Activated T-cell treated with anti-CD3 and anti-CD28 coated beads, Interleukin-2, amount 50 U/mL, for 24 hours (primary cell): ENCODE data around the gene SLC6A5.

ENCODE experiments used
- DNase-seq: peaks from one replicate; pipeline ENCODE4 v3.0.0-alpha.2; 2020
- H3K27ac Mint-ChIP-seq: 2 replicates; pipeline ENCODE4 v1.8.0; 2020; ENCODE audit warnings: mild to moderate bottlenecking, mixed read lengths
- H3K27me3 Mint-ChIP-seq: 2 replicates; pipeline ENCODE4 v1.8.0; 2020; ENCODE audit warnings: mixed read lengths
- H3K36me3 Mint-ChIP-seq: 2 replicates; pipeline ENCODE4 v1.8.0; 2020; ENCODE audit warnings: low read depth, mixed read lengths
- H3K4me1 Mint-ChIP-seq: 2 replicates; pipeline ENCODE4 v1.8.0; 2020; ENCODE audit warnings: low read depth, mixed read lengths
- H3K4me3 Mint-ChIP-seq: 2 replicates; pipeline ENCODE4 v1.8.0; 2020; ENCODE audit warnings: mild to moderate bottlenecking, moderate library complexity, mixed read lengths
- H3K9me3 Mint-ChIP-seq: 2 replicates; pipeline ENCODE4 v1.8.0; 2020; ENCODE audit warnings: mixed read lengths

SLC6A5 gene

DNA sequence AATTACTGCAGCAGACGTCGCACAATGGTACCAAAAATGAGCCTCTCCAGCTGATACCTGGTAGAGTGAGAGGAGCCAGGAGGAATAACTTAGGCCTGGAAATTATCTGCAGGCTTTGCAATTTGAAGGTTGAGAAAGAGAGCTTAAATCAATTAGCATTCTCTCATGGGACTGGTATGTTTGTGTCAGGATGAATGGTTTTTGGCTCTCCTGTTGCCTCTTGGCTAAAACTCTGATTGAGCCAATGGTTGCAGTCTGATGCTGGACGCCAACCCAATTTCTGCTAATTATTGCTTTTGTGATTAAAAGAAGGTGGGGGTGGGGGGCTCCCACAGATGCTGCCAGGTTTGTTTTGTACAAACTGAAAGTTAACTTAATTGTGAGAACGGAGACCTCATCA, 57.5 kb downstream of the SLC6A5 start:
- no peak for DNase-seq
- H3K27me3 Mint-ChIP-seq, result peaks cover 18% of the 10 kb centered on the region
- no peaks in the 10 kb centered on the region for H3K36me3 Mint-ChIP-seq
- H3K4me1 Mint-ChIP-seq, result no peaks in the 10 kb centered on the region
- no peak overlapping the region for H3K4me3 Mint-ChIP-seq
- H3K27ac Mint-ChIP-seq, result no peak overlapping the region
- H3K9me3 Mint-ChIP-seq, result peaks cover 2% of the 10 kb centered on the region

DNA sequence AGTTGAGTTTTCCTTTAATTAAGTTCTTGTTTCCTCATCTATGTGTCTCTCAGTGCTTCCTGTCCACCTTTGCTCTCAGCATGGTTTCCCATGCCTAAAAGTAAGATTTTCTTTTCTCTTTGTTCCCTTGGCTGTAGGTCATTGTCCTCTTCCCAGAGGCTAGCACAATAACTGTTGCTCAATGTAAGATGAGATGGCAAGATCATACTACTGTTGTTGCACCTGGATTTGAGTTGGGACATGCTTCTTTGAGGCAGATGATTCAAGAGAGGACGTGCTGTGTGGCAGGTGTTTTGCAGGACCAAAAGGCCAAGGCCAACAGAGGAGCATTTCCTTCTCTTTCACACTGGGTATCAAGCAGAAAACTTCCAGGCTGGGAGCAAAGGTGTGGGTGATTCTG, 58.7 kb downstream of the SLC6A5 start:
- Mint-ChIP-seq H3K27ac (no peak overlapping the region), H3K9me3 (peaks cover 11% of the 10 kb centered on the region), H3K36me3 (no peaks in the 10 kb centered on the region), H3K4me3 (no peak overlapping the region), H3K4me1 (no peaks in the 10 kb centered on the region), H3K27me3 (peaks cover 18% of the 10 kb centered on the region)
- DNase-seq, result no peak

- H3K36me3 Mint-ChIP-seq, result no peaks in the 10 kb centered on the region
- H3K27me3 Mint-ChIP-seq, result peaks cover 27% of the 10 kb centered on the region
- no peaks in the 10 kb centered on the region for H3K4me1 Mint-ChIP-seq
- no peak overlapping the region for H3K4me3 Mint-ChIP-seq
- H3K27ac Mint-ChIP-seq, result no peak overlapping the region
- DNase-seq, result no peak
- peaks cover 11% of the 10 kb centered on the region for H3K9me3 Mint-ChIP-seq
These were observed 62.0 kb downstream of the SLC6A5 start for GRCh38 chr11:20661445-20661844.

DNA sequence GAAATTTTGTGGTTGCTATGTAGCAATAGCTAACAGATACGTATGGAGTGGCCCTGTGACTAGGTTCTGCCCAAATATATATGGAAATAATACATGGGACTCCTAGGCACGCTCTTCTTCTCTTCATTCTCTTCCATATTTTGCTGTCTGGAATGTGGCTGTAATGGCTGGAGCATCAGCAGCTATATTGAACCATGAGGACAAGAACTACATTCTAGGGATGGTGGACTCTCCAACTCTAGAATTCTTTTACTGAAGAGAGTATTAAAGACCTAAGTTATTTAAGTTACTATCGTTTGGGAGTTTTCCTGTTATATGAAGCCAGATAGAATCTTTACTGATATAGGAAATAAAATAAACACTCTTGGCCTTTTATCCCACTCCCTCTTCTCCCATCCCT, 62.4 kb downstream of the SLC6A5 start:
- Mint-ChIP-seq H3K36me3 (no peaks in the 10 kb centered on the region), H3K27me3 (peaks cover 27% of the 10 kb centered on the region), H3K9me3 (peaks cover 11% of the 10 kb centered on the region), H3K4me1 (no peaks in the 10 kb centered on the region), H3K27ac (no peak overlapping the region), H3K4me3 (no peak overlapping the region)
- DNase-seq, result no peak

GRCh38 chr11:20668131-20668809, 68.9 kb downstream of the SLC6A5 start:
- H3K27ac Mint-ChIP-seq, result no peak overlapping the region
- peaks cover 12% of the 10 kb centered on the region for H3K4me1 Mint-ChIP-seq
- no peaks in the 10 kb centered on the region for H3K36me3 Mint-ChIP-seq
- H3K4me3 Mint-ChIP-seq, result no peak overlapping the region
- DNase-seq, result no peak
- peaks cover 76% of the 10 kb centered on the region for H3K27me3 Mint-ChIP-seq
- H3K9me3 Mint-ChIP-seq, result no peaks in the 10 kb centered on the region

- no peaks in the 10 kb centered on the region for H3K9me3 Mint-ChIP-seq
- DNase-seq, result no peak
- no peaks in the 10 kb centered on the region for H3K36me3 Mint-ChIP-seq
- H3K27ac Mint-ChIP-seq, result no peak within 1 kb of the TSS
- H3K27me3 Mint-ChIP-seq, result peaks cover 85% of the 10 kb centered on the region
- H3K4me1 Mint-ChIP-seq, result peaks cover 12% of the 10 kb centered on the region
- H3K4me3 Mint-ChIP-seq, result no peak within 1 kb of the TSS
These were observed 69.7 kb downstream of the SLC6A5 start, which contains the start of gene NELL1 for GRCh38 chr11:20668844-20669819. Gene NELL1, plus strand, starts transcription at chr11:20669586.

DNA sequence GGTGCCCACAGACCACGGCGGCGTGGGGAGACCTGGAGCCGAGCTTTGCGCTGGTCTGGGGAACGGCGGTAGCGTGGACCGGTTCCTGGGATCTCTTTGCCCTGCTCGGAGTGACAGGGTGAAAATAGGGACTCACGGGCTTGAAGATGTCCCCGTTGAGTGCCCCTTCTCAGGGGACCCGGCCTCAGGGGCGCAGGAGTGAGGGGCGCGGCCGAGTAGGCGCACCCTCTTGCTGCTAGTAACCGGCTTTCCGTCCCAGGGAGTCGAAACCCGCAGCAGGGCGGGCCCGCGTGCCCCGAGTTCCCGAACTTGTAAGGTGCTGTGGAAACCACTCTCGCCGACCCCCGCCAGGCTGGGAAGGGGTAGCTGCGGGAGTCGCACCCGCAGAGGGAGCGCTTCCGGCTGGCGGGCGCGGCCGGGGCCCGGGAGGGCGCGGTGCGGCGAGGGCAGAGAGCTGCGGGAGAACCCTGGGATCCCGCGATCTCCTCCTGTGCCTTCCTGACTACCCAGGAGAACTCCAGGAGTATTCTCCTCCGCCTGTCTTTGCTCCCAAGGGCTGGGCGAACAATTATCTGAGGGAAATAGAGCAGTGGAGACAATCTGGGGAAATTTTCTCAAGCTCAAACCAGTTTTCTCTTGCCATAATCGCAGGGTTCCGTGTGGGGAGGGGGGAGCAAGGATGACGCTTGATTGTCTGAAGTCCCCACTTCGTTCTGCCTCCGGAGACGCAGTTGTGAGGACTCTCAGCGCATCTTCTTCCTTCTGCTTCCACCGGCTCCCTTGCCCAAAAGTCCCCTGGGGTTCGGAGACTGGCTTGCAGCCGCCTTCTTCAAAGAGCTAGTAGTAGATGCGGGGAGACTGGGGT, 70.6 kb downstream of the SLC6A5 start:
- Mint-ChIP-seq H3K9me3 (no peaks in the 10 kb centered on the region), H3K27me3 (peaks cover 88% of the 10 kb centered on the region), H3K36me3 (no peaks in the 10 kb centered on the region), H3K27ac (no peak overlapping the region), H3K4me1 (peaks cover 12% of the 10 kb centered on the region), H3K4me3 (no peak overlapping the region)
- DNase-seq, result no peak

DNA sequence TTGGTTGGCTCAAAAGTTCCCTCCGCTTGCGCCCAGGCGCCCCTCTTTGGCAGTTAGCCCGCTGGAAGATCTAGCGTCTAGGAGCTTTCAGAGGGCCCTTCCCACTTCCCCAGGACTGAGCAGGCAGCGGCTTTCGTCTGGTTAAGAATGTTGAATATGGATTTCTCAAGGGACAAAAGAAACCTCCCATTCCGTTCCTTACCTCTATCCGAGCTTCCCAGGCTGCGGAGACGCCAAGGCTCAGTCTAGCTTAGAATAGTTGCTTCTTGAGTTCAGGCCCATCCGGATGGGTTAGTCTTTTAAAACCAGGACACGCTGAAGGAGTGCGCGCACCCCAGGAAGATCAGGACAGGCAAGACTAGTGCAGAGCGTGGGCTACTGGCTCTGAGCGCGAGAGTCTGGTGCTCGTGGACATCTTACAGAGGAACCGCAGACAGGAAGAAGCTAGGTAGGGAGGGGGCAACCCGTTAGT, 71.6 kb downstream of the SLC6A5 start:
- Mint-ChIP-seq H3K27ac (no peak overlapping the region), H3K4me1 (peaks cover 12% of the 10 kb centered on the region), H3K36me3 (no peaks in the 10 kb centered on the region), H3K4me3 (no peak overlapping the region), H3K27me3 (peaks cover 89% of the 10 kb centered on the region), H3K9me3 (no peaks in the 10 kb centered on the region)
- DNase-seq, result no peak

- peaks cover 82% of the 10 kb centered on the region for H3K27me3 Mint-ChIP-seq
- no peak for DNase-seq
- H3K4me3 Mint-ChIP-seq, result no peak overlapping the region
- no peaks in the 10 kb centered on the region for H3K9me3 Mint-ChIP-seq
- no peaks in the 10 kb centered on the region for H3K36me3 Mint-ChIP-seq
- H3K27ac Mint-ChIP-seq, result no peak overlapping the region
- peaks cover 12% of the 10 kb centered on the region for H3K4me1 Mint-ChIP-seq
These were observed 72.6 kb downstream of the SLC6A5 start for GRCh38 chr11:20671856-20672546.

GRCh38 chr11:20672575-20672974, 73.2 kb downstream of the SLC6A5 start:
- Mint-ChIP-seq H3K36me3 (no peaks in the 10 kb centered on the region), H3K27me3 (peaks cover 77% of the 10 kb centered on the region), H3K27ac (no peak overlapping the region)

GRCh38 chr11:20676658-20677057, 77.2 kb downstream of the SLC6A5 start:
- no peaks in the 10 kb centered on the region for H3K4me1 Mint-ChIP-seq
- H3K27me3 Mint-ChIP-seq, result peaks cover 40% of the 10 kb centered on the region
- H3K27ac Mint-ChIP-seq, result no peak overlapping the region
- H3K36me3 Mint-ChIP-seq, result no peaks in the 10 kb centered on the region
- H3K9me3 Mint-ChIP-seq, result no peaks in the 10 kb centered on the region
- no peak overlapping the region for H3K4me3 Mint-ChIP-seq
- no peak for DNase-seq

More at GRCh38 chr11:20672575-20672974, 73.2 kb downstream of the SLC6A5 start:
- Mint-ChIP-seq H3K9me3 (no peaks in the 10 kb centered on the region), H3K4me3 (no peak overlapping the region), H3K4me1 (peaks cover 12% of the 10 kb centered on the region)
- DNase-seq, result no peak

DNA sequence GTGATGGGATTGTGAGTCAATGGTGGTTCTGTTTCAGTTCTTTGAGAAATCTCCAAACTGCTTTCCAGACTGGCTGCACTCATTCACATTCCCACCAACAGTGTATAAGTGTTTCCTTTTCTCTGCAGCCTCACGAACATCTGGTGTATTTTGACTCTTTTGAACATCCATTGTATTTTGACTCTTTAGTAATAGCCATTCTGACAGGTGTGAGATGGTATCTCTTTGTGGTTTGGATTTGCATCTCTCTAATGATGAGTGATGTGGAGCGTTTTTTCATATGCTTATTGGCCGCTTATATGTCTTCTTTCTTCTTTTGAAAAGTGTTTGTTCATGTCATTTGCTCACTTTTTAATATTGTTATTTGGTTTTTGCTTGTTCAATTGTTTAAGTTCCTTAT, 89.4 kb downstream of the SLC6A5 start:
- Mint-ChIP-seq H3K4me1 (no peaks in the 10 kb centered on the region), H3K9me3 (no peaks in the 10 kb centered on the region), H3K4me3 (no peak overlapping the region), H3K27me3 (no peaks in the 10 kb centered on the region), H3K27ac (no peak overlapping the region), H3K36me3 (no peaks in the 10 kb centered on the region)
- DNase-seq, result no peak

GRCh38 chr11:20707876-20708275, 108.5 kb downstream of the SLC6A5 start:
- Mint-ChIP-seq H3K4me1 (no peaks in the 10 kb centered on the region), H3K27me3 (no peaks in the 10 kb centered on the region), H3K9me3 (peaks cover 8% of the 10 kb centered on the region), H3K4me3 (no peak overlapping the region), H3K27ac (no peak overlapping the region), H3K36me3 (no peaks in the 10 kb centered on the region)
- no peak for DNase-seq
